Smooth muscle cell of the coronary artery (primary cell): Measurements from ENCODE around the gene ZNF317. TPM values are rescaled to one million over a fixed set of nuclear protein-coding genes. Genes with fewer than 3 reads are reported as not detected.

Source experiments
- total RNA-seq: library from RNA; depleted of rRNA; stranded (reverse); fragments of >200 nt; gene quantifications from 2 replicates; pipeline ENCODE4 v1.2.3, GENCODE V29; 2014; ENCODE audit warnings: low replicate concordance

Gene ZNF317
- total RNA-seq, result 11.7 and 12.1 TPM in 2 replicates

GRCh38 chr19:9140159-9140874 lies at the start of gene ZNF317:
Gene ZNF317 (plus strand): TSS chr19:9140397. CDS start chr19:9156017, 15,620 bp downstream.

GRCh38 chr19:9107375-9107774 lies 32.8 kb upstream of the ZNF317 start, which contains the start of gene OR7G2:
Gene OR7G2 (minus strand): TSS chr19:9107475. CDS start chr19:9103243, 4,232 bp downstream.

GRCh38 chr19:9115307-9115813 lies 24.8 kb upstream of the ZNF317 start, which contains the start of gene OR7G1:
Gene OR7G1 (minus strand): TSS chr19:9115763. CDS start chr19:9115763, 0 bp downstream.

DNA sequence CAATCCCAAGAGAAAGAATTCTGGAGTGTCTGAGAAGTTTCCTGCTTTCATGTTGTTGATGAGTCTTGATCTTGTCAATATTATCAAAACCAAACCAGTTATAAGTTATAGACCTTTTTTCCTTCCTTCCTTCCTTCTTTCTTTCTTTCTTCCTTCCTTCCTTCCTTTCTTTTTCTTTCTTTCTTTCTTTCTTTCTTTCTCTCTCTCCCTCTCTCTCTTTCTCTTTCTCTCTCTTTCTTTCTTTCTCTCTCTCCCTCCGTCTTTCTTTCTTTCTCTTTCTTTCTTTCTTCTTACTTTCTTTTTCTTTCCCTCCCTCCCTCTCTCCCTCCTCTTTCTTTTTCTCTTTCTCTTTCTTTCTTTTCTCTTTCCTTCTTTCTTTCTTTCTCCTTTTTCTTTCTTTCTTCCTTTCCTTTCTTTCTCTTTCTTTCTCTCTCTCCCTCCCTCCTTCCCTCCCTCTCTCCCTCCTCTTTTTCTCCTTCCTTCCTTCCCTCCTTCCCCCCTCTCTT lies 13.2 kb upstream of the ZNF317 start, which contains the start of gene OR7G3:
Gene OR7G3 (minus strand): TSS at position 51 of the 506 bp plus-strand sequence. CDS start 0 bp downstream, at position 51.

DNA sequence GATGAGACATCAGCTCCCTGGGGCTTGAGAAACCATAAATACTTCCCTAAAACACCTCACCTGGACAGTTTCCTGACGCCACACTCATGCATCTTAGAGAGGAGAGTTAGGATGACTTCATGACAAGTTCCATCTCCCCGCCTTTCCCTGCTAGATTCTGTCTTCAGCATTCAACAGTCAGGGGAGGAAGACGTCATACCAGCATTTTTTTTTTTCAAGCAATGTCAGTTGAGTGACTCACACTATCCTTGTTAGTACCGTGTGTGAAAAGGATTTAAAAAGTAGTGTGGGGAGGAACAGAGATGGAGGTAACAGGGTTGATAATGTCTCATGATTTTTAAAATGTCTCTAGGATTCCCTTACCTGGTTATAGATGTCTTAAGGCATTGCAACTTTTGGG lies 38.7 kb downstream of the ZNF317 start, which contains the start of gene OR7D2:
Gene OR7D2 (plus strand): TSS at position 79 of the 400 bp plus-strand sequence. CDS start 6,803 bp downstream, outside the sequence.

Other genes starting within 250 kb of the ZNF317 start
- not detected in 2 replicates for gene MUC16, start 130.0 kb upstream of the ZNF317 start, total RNA-seq
- not detected in 2 replicates for gene OR1M1, start 53.3 kb upstream of the ZNF317 start, total RNA-seq
- gene OR7G2, start 32.9 kb upstream of the ZNF317 start, total RNA-seq, result not detected in 2 replicates
- gene OR7G1, start 24.6 kb upstream of the ZNF317 start, total RNA-seq, result not detected in 2 replicates
- gene OR7G3, start 13.4 kb upstream of the ZNF317 start, total RNA-seq, result not detected in 2 replicates
- not detected in 2 replicates for gene OR7D2, start 38.6 kb downstream of the ZNF317 start, total RNA-seq
- gene OR7D4, start 79.2 kb downstream of the ZNF317 start, total RNA-seq, result not detected in 2 replicates
- not detected in 2 replicates for gene OR7E24, start 110.5 kb downstream of the ZNF317 start, total RNA-seq
- 2.9 and 12.6 TPM in 2 replicates for gene ZNF699, start 169.4 kb downstream of the ZNF317 start, total RNA-seq
- 11.0 and 11.4 TPM in 2 replicates for gene ZNF559, start 183.8 kb downstream of the ZNF317 start, total RNA-seq
- gene ZNF177, start 222.6 kb downstream of the ZNF317 start, total RNA-seq, result 1.1 and 1.4 TPM in 2 replicates